NT2/D1 (cell line): Measurements from ENCODE around the gene KPNA1.

Experiments used
- DNase-seq: peaks from one replicate; pipeline ENCODE4 v3.0.0-alpha.2; 2011; ENCODE audit warnings: low read depth, low spot score
- H3K27me3 ChIP-seq: 2 replicates; pipeline ENCODE4 v1.6.0; 2011; ENCODE audit warnings: mild to moderate bottlenecking; ENCODE audit not compliant: insufficient read length, insufficient read depth
- H3K36me3 ChIP-seq: 2 replicates; pipeline ENCODE4 v1.6.1; 2011; ENCODE audit warnings: mild to moderate bottlenecking, low read length, mixed read lengths; ENCODE audit not compliant: insufficient read depth, insufficient read length
- H3K4me1 ChIP-seq: 2 replicates; pipeline ENCODE4 v1.5.1; 2011; ENCODE audit not compliant: insufficient read depth, insufficient read length
- H3K4me3 ChIP-seq: 2 replicates; pipeline ENCODE4 v1.5.1; 2011; ENCODE audit warnings: low read depth; ENCODE audit not compliant: insufficient read length
- H3K9ac ChIP-seq: 2 replicates; pipeline ENCODE4 v1.6.0; 2011; ENCODE audit warnings: low read depth; ENCODE audit not compliant: insufficient read length
- H3K9me3 ChIP-seq: 2 replicates; pipeline ENCODE4 v1.5.1; 2011; ENCODE audit warnings: mild to moderate bottlenecking, low read length; ENCODE audit not compliant: insufficient read depth
- SUZ12 ChIP-seq: IDR thresholded peaks from 2 replicates; pipeline ENCODE4 v1.6.1; 2011; ENCODE audit not compliant: insufficient read length, insufficient read depth; ENCODE audit errors: extremely low read depth
- YY1 ChIP-seq: IDR thresholded peaks from 2 replicates; pipeline ENCODE4 v1.6.1; 2011; ENCODE audit not compliant: insufficient read length, insufficient read depth
- ZNF274 ChIP-seq: IDR thresholded peaks from 2 replicates; pipeline ENCODE4 v1.6.1; 2011; ENCODE audit warnings: mild to moderate bottlenecking, low read depth, low read length

The KPNA1 gene

GRCh38 chr3:122410111-122410510 is 104.6 kb downstream of the KPNA1 start:
- H3K9me3 ChIP-seq, result no peaks in the 10 kb centered on the region
- peaks cover 51% of the 10 kb centered on the region for H3K36me3 ChIP-seq
- no peak overlapping the region for H3K9ac ChIP-seq
- no peak overlapping the region for H3K4me3 ChIP-seq
- TF ChIP-seq ZNF274, result no peak
- no peak for TF ChIP-seq YY1
- TF ChIP-seq SUZ12, result no peak
- H3K27me3 ChIP-seq, result no peaks in the 10 kb centered on the region
- no peaks in the 10 kb centered on the region for H3K4me1 ChIP-seq
- no peak for DNase-seq

- no peak for DNase-seq
- H3K27me3 ChIP-seq, result no peaks in the 10 kb centered on the region
- no peaks in the 10 kb centered on the region for H3K9me3 ChIP-seq
- no peak overlapping the region for H3K9ac ChIP-seq
- no peak overlapping the region for H3K4me3 ChIP-seq
- no peaks in the 10 kb centered on the region for H3K4me1 ChIP-seq
- H3K36me3 ChIP-seq, result peaks cover 51% of the 10 kb centered on the region
- TF ChIP-seq YY1 (no peak), SUZ12 (no peak), ZNF274 (no peak)
Measured at GRCh38 chr3:122409446-122409845, 105.3 kb downstream of the KPNA1 start.

- Histone ChIP-seq H3K27me3 (no peaks in the 10 kb centered on the region), H3K9me3 (no peaks in the 10 kb centered on the region), H3K4me1 (no peaks in the 10 kb centered on the region), H3K36me3 (peaks cover 45% of the 10 kb centered on the region), H3K9ac (no peak overlapping the region), H3K4me3 (no peak overlapping the region)
- no peak for DNase-seq
- no peak for TF ChIP-seq SUZ12
- TF ChIP-seq YY1, result no peak
- no peak for TF ChIP-seq ZNF274
Measured at GRCh38 chr3:122407946-122408345, 106.8 kb downstream of the KPNA1 start.

- Histone ChIP-seq H3K36me3 (peaks cover 41% of the 10 kb centered on the region), H3K4me1 (no peaks in the 10 kb centered on the region), H3K9ac (no peak overlapping the region), H3K4me3 (no peak overlapping the region), H3K9me3 (no peaks in the 10 kb centered on the region), H3K27me3 (no peaks in the 10 kb centered on the region)
- no peak for DNase-seq
- TF ChIP-seq YY1 (no peak), SUZ12 (no peak), ZNF274 (no peak)
Measured at GRCh38 chr3:122406198-122406597, 108.5 kb downstream of the KPNA1 start.

- Histone ChIP-seq H3K9me3 (no peaks in the 10 kb centered on the region), H3K9ac (no peak overlapping the region), H3K36me3 (peaks cover 32% of the 10 kb centered on the region), H3K4me1 (no peaks in the 10 kb centered on the region), H3K4me3 (no peak overlapping the region), H3K27me3 (no peaks in the 10 kb centered on the region)
- no peak for DNase-seq
- TF ChIP-seq YY1, result no peak
- TF ChIP-seq ZNF274, result no peak
- no peak for TF ChIP-seq SUZ12
Measured at GRCh38 chr3:122405015-122405414, 109.7 kb downstream of the KPNA1 start.

- H3K4me3 ChIP-seq, result no peak overlapping the region
- H3K9me3 ChIP-seq, result no peaks in the 10 kb centered on the region
- DNase-seq, result no peak
- H3K4me1 ChIP-seq, result no peaks in the 10 kb centered on the region
- H3K27me3 ChIP-seq, result no peaks in the 10 kb centered on the region
- H3K36me3 ChIP-seq, result peaks cover 23% of the 10 kb centered on the region
- TF ChIP-seq ZNF274 (no peak), SUZ12 (no peak), YY1 (no peak)
- no peak overlapping the region for H3K9ac ChIP-seq
Measured at GRCh38 chr3:122403489-122403888, 111.2 kb downstream of the KPNA1 start.

- TF ChIP-seq SUZ12 (no peak), YY1 (no peak), ZNF274 (no peak)
- H3K9me3 ChIP-seq, result no peaks in the 10 kb centered on the region
- H3K4me3 ChIP-seq, result no peak overlapping the region
- H3K36me3 ChIP-seq, result peaks cover 5% of the 10 kb centered on the region
- DNase-seq, result no peak
- no peaks in the 10 kb centered on the region for H3K4me1 ChIP-seq
- H3K27me3 ChIP-seq, result no peaks in the 10 kb centered on the region
- no peak overlapping the region for H3K9ac ChIP-seq
Measured at GRCh38 chr3:122398920-122399319, 115.8 kb downstream of the KPNA1 start.
